Neural cell (in vitro differentiated cells): Measurements from ENCODE around the gene USP20. TPM values are rescaled to one million over a fixed set of nuclear protein-coding genes. Genes with fewer than 3 reads are reported as not detected.

ENCODE experiments used
- H2AFZ ChIP-seq: fragments of 200-600, 300-800 bp; sonication (generic), shearing (Covaris generic); 2 replicates; pipeline ENCODE4 v1.6.0; 2014; ENCODE audit warnings: low read depth, mild to moderate bottlenecking, antibody characterized with exemption, low read length, moderate library complexity
- H3F3A ChIP-seq: fragments of 200-600 bp; shearing (Covaris generic); 2 replicates; pipeline ENCODE4 v1.6.1; 2016; ENCODE audit warnings: mild to moderate bottlenecking, moderate library complexity, mixed read lengths, antibody characterized with exemption, low read length; ENCODE audit not compliant: insufficient read depth, poor library complexity, severe bottlenecking
- H3K27ac ChIP-seq: fragments of 200-600, 300-800 bp; sonication (generic), shearing (Covaris generic); 2 replicates; pipeline ENCODE4 v1.5.1; 2014; ENCODE audit warnings: mild to moderate bottlenecking, low read length, moderate library complexity
- H3K27me3 ChIP-seq: fragments of 300-800, 200-600 bp; sonication (generic), shearing (Covaris generic); 2 replicates; pipeline ENCODE4 v1.6.0; 2014; ENCODE audit warnings: mild to moderate bottlenecking, low read depth, low read length, moderate library complexity; ENCODE audit not compliant: insufficient read depth
- H3K36me3 ChIP-seq: fragments of 300-800, 200-600 bp; sonication (generic), shearing (Covaris generic); 2 replicates; pipeline ENCODE4 v1.5.1; 2014; ENCODE audit warnings: mild to moderate bottlenecking, antibody characterized with exemption, low read length, moderate library complexity; ENCODE audit not compliant: insufficient read depth
- H3K4me2 ChIP-seq: fragments of 300-800, 200-600 bp; sonication (generic), shearing (Covaris generic); 2 replicates; pipeline ENCODE4 v1.6.0; 2014; ENCODE audit warnings: mild to moderate bottlenecking, low read length
- H3K4me3 ChIP-seq: fragments of 300-800, 200-600 bp; sonication (generic), shearing (Covaris generic); 2 replicates; pipeline ENCODE4 v1.5.1; 2014; ENCODE audit warnings: mild to moderate bottlenecking, low read length, moderate library complexity
- H3K79me2 ChIP-seq: fragments of 200-600 bp; shearing (Covaris generic); replicated peaks from 2 replicates; pipeline ENCODE4 v1.6.0; 2014; ENCODE audit warnings: mild to moderate bottlenecking, low read length, moderate library complexity; ENCODE audit not compliant: insufficient read depth
- H3K9ac ChIP-seq: fragments of 300-800, 200-600 bp; sonication (generic), shearing (Covaris generic); 2 replicates; pipeline ENCODE4 v1.6.1; 2016; ENCODE audit warnings: mild to moderate bottlenecking, low read length, mixed read lengths
- H3K9me2 ChIP-seq: fragments of 200-600 bp; shearing (Covaris generic); 2 replicates; pipeline ENCODE4 v1.6.1; 2016; ENCODE audit warnings: mild to moderate bottlenecking, low read length, mixed read lengths; ENCODE audit not compliant: insufficient read depth
- H3K9me3 ChIP-seq: fragments of 200-600, 300-800 bp; sonication (generic), shearing (Covaris generic); 2 replicates; pipeline ENCODE4 v1.6.1; 2016; ENCODE audit warnings: mild to moderate bottlenecking, mixed run types, low read length, moderate library complexity, mixed read lengths
- H4K20me1 ChIP-seq: fragments of 200-600 bp; shearing (Covaris generic); 2 replicates; pipeline ENCODE4 v1.6.1; 2016; ENCODE audit warnings: mild to moderate bottlenecking, mixed run types; ENCODE audit not compliant: insufficient read depth
- EP300 ChIP-seq: fragments of 450-650 bp; conservative IDR thresholded peaks from 2 replicates; pipeline ENCODE4 v1.6.1; 2014; ENCODE audit warnings: antibody characterized with exemption, mild to moderate bottlenecking, moderate library complexity; ENCODE audit not compliant: poor library complexity, severe bottlenecking
- EZH2 ChIP-seq: fragments of 200-600, 300-800 bp; shearing (Covaris generic), sonication (generic); IDR thresholded peaks from 2 replicates; pipeline ENCODE4 v1.6.1; 2014; ENCODE audit warnings: antibody characterized with exemption, low read length, borderline replicate concordance, mild to moderate bottlenecking; ENCODE audit not compliant: insufficient read depth, poor library complexity, severe bottlenecking
- MXI1 ChIP-seq: fragments of 450-650 bp; conservative IDR thresholded peaks from 2 replicates; pipeline ENCODE4 v1.6.1; 2014; ENCODE audit warnings: antibody characterized with exemption, mild to moderate bottlenecking; ENCODE audit not compliant: poor library complexity, severe bottlenecking
- POLR2AphosphoS5 ChIP-seq: IDR thresholded peaks from 2 replicates; pipeline ENCODE4 v1.6.1; 2012
- RAD21 ChIP-seq: fragments of 450-650 bp; conservative IDR thresholded peaks from 2 replicates; pipeline ENCODE4 v1.6.1; 2014; ENCODE audit warnings: antibody characterized with exemption, mild to moderate bottlenecking, moderate library complexity
- SMC3 ChIP-seq: fragments of 450-650 bp; conservative IDR thresholded peaks from 2 replicates; pipeline ENCODE4 v1.6.1; 2014; ENCODE audit warnings: antibody characterized with exemption, mild to moderate bottlenecking, moderate library complexity; ENCODE audit not compliant: poor library complexity
- TAF1 ChIP-seq: IDR thresholded peaks from 2 replicates; pipeline ENCODE4 v1.6.1; 2012; ENCODE audit warnings: low read depth
- polyA plus RNA-seq: library from polyadenylated mRNA; depleted of rRNA; stranded (reverse); fragments of >200 nt; gene quantifications from 2 replicates; pipeline ENCODE4 v1.2.3, GENCODE V29; 2014
- TF ChIP-seq, protein P1 (sequence below): IDR thresholded peaks from 2 replicates; pipeline ENCODE4 v1.6.1; 2012; ENCODE audit warnings: borderline replicate concordance
- TF ChIP-seq, protein P2 (sequence below): fragments of 450-650 bp; IDR thresholded peaks from 2 replicates; pipeline ENCODE4 v1.5.1; 2014; ENCODE audit warnings: antibody characterized with exemption, mild to moderate bottlenecking, moderate library complexity; ENCODE audit not compliant: poor library complexity, severe bottlenecking

Gene USP20
- polyA plus RNA-seq, 1 donor from 2014 or later, result 39.8 TPM

DNA sequence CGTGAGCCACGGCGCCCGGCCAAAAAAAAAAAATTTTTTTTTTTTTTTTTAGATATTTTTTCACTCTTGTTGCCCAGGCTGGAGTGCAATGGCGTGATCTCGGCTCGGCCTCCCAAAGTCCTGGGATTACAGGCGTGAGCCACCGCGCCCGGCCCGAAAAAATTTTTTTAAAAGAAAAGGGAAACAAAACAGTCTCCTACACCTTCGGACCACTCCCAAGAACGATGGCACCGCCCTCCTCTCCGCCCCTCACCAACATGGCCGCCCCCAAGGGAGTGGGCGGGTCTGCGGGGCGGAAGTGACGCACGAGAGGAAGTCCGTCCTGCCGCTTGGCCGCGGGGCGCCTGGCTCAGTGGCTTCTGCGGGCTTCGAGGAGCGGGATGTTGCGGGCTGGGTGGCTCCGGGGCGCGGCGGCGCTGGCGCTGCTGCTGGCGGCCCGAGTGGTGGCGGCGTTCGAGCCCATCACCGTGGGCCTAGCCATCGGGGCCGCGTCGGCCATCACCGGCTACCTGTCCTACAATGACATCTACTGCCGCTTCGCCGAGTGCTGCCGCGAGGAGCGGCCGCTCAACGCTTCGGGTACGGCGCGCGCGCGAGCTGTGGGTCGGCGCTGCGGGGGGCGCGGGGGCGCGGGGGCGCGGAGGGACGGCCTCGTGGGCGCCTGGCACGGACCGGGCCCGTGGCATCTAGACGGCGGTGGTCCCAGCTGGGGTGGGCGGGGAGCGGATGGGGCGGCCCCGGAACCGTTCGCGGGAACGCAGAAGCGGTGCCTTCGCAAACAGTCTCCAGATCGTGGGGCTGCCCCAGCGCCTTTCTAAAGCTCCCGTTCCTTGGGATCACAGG, 32.2 kb upstream of the USP20 start, which contains the start of gene TOR1B:
Gene TOR1B (plus strand): TSS at position 352 of the 843 bp plus-strand sequence. CDS start 29 bp downstream, at position 381.
- Histone ChIP-seq H3K9me2 (no peaks in the 10 kb centered on the region), H3K4me2 (peak within 1 kb of the TSS; percentile 66), H3K27ac (peak within 1 kb of the TSS; percentile 79), H3K9me3 (no peaks in the 10 kb centered on the region), H2AFZ (no peak within 1 kb of the TSS), H3K36me3 (no peaks in the 10 kb centered on the region), H3K4me3 (peak within 1 kb of the TSS; percentile 95), H3F3A (no peaks in the 10 kb centered on the region), H4K20me1 (no peaks in the 10 kb centered on the region), H3K27me3 (no peaks in the 10 kb centered on the region), H3K79me2 (no peaks in the 10 kb centered on the region), H3K9ac (peak within 1 kb of the TSS; percentile 77)
- TF ChIP-seq MXI1 (peak; percentile 88), EZH2 (no peak), SMC3 (peak; percentile 41), EP300 (peak; percentile 70), TAF1 (peak; percentile 4), RAD21 (peak; percentile 31), POLR2AphosphoS5 (peak; percentile 97)
- TF ChIP-seq, protein P1, sequence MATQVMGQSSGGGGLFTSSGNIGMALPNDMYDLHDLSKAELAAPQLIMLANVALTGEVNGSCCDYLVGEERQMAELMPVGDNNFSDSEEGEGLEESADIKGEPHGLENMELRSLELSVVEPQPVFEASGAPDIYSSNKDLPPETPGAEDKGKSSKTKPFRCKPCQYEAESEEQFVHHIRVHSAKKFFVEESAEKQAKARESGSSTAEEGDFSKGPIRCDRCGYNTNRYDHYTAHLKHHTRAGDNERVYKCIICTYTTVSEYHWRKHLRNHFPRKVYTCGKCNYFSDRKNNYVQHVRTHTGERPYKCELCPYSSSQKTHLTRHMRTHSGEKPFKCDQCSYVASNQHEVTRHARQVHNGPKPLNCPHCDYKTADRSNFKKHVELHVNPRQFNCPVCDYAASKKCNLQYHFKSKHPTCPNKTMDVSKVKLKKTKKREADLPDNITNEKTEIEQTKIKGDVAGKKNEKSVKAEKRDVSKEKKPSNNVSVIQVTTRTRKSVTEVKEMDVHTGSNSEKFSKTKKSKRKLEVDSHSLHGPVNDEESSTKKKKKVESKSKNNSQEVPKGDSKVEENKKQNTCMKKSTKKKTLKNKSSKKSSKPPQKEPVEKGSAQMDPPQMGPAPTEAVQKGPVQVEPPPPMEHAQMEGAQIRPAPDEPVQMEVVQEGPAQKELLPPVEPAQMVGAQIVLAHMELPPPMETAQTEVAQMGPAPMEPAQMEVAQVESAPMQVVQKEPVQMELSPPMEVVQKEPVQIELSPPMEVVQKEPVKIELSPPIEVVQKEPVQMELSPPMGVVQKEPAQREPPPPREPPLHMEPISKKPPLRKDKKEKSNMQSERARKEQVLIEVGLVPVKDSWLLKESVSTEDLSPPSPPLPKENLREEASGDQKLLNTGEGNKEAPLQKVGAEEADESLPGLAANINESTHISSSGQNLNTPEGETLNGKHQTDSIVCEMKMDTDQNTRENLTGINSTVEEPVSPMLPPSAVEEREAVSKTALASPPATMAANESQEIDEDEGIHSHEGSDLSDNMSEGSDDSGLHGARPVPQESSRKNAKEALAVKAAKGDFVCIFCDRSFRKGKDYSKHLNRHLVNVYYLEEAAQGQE, result peak; percentile 84
- TF ChIP-seq, protein P2, sequence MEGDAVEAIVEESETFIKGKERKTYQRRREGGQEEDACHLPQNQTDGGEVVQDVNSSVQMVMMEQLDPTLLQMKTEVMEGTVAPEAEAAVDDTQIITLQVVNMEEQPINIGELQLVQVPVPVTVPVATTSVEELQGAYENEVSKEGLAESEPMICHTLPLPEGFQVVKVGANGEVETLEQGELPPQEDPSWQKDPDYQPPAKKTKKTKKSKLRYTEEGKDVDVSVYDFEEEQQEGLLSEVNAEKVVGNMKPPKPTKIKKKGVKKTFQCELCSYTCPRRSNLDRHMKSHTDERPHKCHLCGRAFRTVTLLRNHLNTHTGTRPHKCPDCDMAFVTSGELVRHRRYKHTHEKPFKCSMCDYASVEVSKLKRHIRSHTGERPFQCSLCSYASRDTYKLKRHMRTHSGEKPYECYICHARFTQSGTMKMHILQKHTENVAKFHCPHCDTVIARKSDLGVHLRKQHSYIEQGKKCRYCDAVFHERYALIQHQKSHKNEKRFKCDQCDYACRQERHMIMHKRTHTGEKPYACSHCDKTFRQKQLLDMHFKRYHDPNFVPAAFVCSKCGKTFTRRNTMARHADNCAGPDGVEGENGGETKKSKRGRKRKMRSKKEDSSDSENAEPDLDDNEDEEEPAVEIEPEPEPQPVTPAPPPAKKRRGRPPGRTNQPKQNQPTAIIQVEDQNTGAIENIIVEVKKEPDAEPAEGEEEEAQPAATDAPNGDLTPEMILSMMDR, result peak; percentile 29

DNA sequence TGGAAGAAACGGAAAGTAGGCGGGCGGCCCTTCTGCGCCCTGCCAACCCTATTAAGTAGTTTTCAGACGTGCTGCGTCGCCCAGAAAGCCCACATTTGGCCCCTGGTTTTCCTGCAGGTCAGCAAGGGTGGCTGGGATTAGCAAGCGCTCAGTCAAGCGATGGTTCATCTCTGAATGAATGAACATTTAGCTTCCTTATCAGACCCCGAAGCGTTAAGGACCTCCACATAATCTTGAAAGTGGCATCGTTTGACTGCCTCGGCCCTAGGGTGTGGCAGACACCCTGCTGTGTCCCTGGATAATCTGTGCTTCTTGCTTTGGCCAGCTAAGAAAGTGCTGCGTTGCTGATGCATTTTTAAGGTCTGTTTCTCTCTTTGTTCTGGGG, 31.6 kb upstream of the USP20 start:
- no peaks in the 10 kb centered on the region for H3K9me2 ChIP-seq
- peak overlapping the region; percentile 79 for H3K27ac ChIP-seq
- peak overlapping the region; percentile 66 for H3K4me2 ChIP-seq
- H4K20me1 ChIP-seq, result no peaks in the 10 kb centered on the region
- peak overlapping the region; percentile 77 for H3K9ac ChIP-seq
- H2AFZ ChIP-seq, result no peak overlapping the region
- H3K79me2 ChIP-seq, result no peaks in the 10 kb centered on the region
- no peaks in the 10 kb centered on the region for H3F3A ChIP-seq
- peak overlapping the region; percentile 95 for H3K4me3 ChIP-seq
- TF ChIP-seq MXI1 (no peak), SMC3 (no peak), TAF1 (no peak), EP300 (no peak), POLR2AphosphoS5 (no peak)
- TF ChIP-seq, protein P2, result no peak
- H3K36me3 ChIP-seq, result no peaks in the 10 kb centered on the region
- no peaks in the 10 kb centered on the region for H3K27me3 ChIP-seq
- H3K9me3 ChIP-seq, result no peaks in the 10 kb centered on the region
